GM21576 (cell line): Measurements from ENCODE around the gene LPP.
"Not testable (repeated sequence)": the region's sequence is repeated elsewhere in the genome, so short reads cannot be mapped to it uniquely, and the experiment has no call there.

Experiments
- ATAC-seq: cut with Tn5 transposase; IDR thresholded peaks from one replicate; pipeline ENCODE4 v1.9.1; 2021; ENCODE audit warnings: mild to moderate bottlenecking, moderate library complexity; ENCODE audit not compliant: unreplicated experiment

LPP gene

GRCh38 chr3:188689101-188689574, 535.2 kb downstream of the LPP start:
- no peak for ATAC-seq

- ATAC-seq = no peak
These were observed 536.1 kb downstream of the LPP start for GRCh38 chr3:188690064-188690463.

- no peak for ATAC-seq
These were observed 537.0 kb downstream of the LPP start for GRCh38 chr3:188691004-188691403.

GRCh38 chr3:188691665-188692064, 537.7 kb downstream of the LPP start:
- no peak for ATAC-seq

- no peak for ATAC-seq
These were observed 538.7 kb downstream of the LPP start for GRCh38 chr3:188692700-188693099.

- ATAC-seq = no peak
These were observed 539.5 kb downstream of the LPP start for GRCh38 chr3:188693435-188693834.

- no peak for ATAC-seq
These were observed 541.3 kb downstream of the LPP start for GRCh38 chr3:188695241-188695640.

GRCh38 chr3:188697127-188697526, 543.2 kb downstream of the LPP start:
- ATAC-seq = peak; percentile 80

GRCh38 chr3:188698436-188698835, 544.5 kb downstream of the LPP start:
- ATAC-seq = no peak

- no peak for ATAC-seq
These were observed 546.5 kb downstream of the LPP start for GRCh38 chr3:188700501-188700900.

- ATAC-seq = no peak
These were observed 547.0 kb downstream of the LPP start for GRCh38 chr3:188700918-188701317.

GRCh38 chr3:188701485-188701969, 547.6 kb downstream of the LPP start:
- ATAC-seq = no peak

- ATAC-seq = not testable (repeated sequence)
These were observed 548.1 kb downstream of the LPP start for GRCh38 chr3:188702028-188702427.

- ATAC-seq = no peak
These were observed 552.2 kb downstream of the LPP start for GRCh38 chr3:188706176-188706575.

- ATAC-seq = no peak
These were observed 552.6 kb downstream of the LPP start for GRCh38 chr3:188706599-188706998.

- no peak for ATAC-seq
These were observed 553.7 kb downstream of the LPP start for GRCh38 chr3:188707381-188708288.

GRCh38 chr3:188711881-188712247, 557.9 kb downstream of the LPP start:
- no peak for ATAC-seq

- no peak for ATAC-seq
These were observed 558.4 kb downstream of the LPP start for GRCh38 chr3:188712248-188712924.

GRCh38 chr3:188712991-188713390, 559.0 kb downstream of the LPP start:
- ATAC-seq = no peak

GRCh38 chr3:188719545-188719944, 565.6 kb downstream of the LPP start:
- no peak for ATAC-seq

- ATAC-seq = no peak
These were observed 566.3 kb downstream of the LPP start for GRCh38 chr3:188720215-188720614.

GRCh38 chr3:188720636-188721035, 566.7 kb downstream of the LPP start:
- ATAC-seq = no peak
